Right lobe of liver (tissue), 4 donors: ENCODE measurements around the gene IL17B.
"Not testable (repeated sequence)": the region's sequence is repeated elsewhere in the genome, so short reads cannot be mapped to it uniquely, and the experiment has no call there.

Source experiments
- CTCF ChIP-seq, 4 donors: fragments of 200-600 bp in 3 of 4; fragments of 450-650 bp in 1 of 4; IDR thresholded peaks; one replicate each; pipeline versions ENCODE4 v1.5.1 to v1.8.0; 2016 to 2022; ENCODE audit warnings: antibody characterized with exemption in 4 of 4, mild to moderate bottlenecking in 2 of 4
- POLR2A ChIP-seq: fragments of 450-650 bp; IDR thresholded peaks from one replicate; pipeline ENCODE4 v1.6.1; 2017; ENCODE audit warnings: antibody characterized with exemption, mild to moderate bottlenecking
- donor health status: DM: no; HTN: no; CAD: no.
- donor health status: DM: no; HTN: no; CAD: no.
- donor health status: DM: no; HTN: yes; CAD: no.

GRCh38 chr5:149394996-149395395, 15.9 kb upstream of the IL17B start:
- TF ChIP-seq POLR2A; CTCF (IDR thresholded peaks at IDR 0.05): not testable (repeated sequence)
